PC-3 (cell line): ENCODE measurements around the gene GPA33. TPM values are rescaled to one million over a fixed set of nuclear protein-coding genes. Genes with fewer than 3 reads are reported as not detected.

Source experiments
- ATAC-seq: fragments of 200-7000 bp; cut with Tn5 transposase; 2 replicates; pipeline ENCODE4 v1.9.1; 2020; ENCODE audit warnings: mild to moderate bottlenecking, moderate library complexity
- BruUV-seq: library from RNA; stranded (reverse); fragments of 400-500 nt; replicated peaks from 2 replicates; lab custom pipeline; 2021; lab: Mats Ljungman, UMichigan
- CTCF ChIA-PET: fragments of 300-600 bp; sonication (Branson Sonifier 250); formaldehyde crosslinking; loops from one replicate; lab custom pipeline; 2022; ENCODE audit warnings: antibody characterized with exemption; lab: Charles Lee
- POLR2A ChIA-PET: fragments of 300-600 bp; sonication (Branson Sonifier 250); formaldehyde crosslinking; loops from one replicate; lab custom pipeline; 2022; ENCODE audit warnings: antibody characterized with exemption; ENCODE audit not compliant: unreplicated experiment; lab: Charles Lee
- DNase-seq: peaks from one replicate; pipeline ENCODE4 v3.0.0-alpha.2; 2015
- H2AFZ ChIP-seq: fragments of 300-600 bp; sonication (generic); 2 replicates; pipeline ENCODE4 v1.6.0; 2016; ENCODE audit warnings: antibody characterized with exemption, low read length
- H3F3A ChIP-seq: fragments of 300-600 bp; sonication (generic); one replicate; pipeline ENCODE4 v1.6.0; 2017; ENCODE audit warnings: antibody characterized with exemption, low read length, control low read depth, mild to moderate bottlenecking; ENCODE audit not compliant: unreplicated experiment
- H3K27ac ChIP-seq: fragments of 300-600 bp; sonication (generic); 2 replicates; pipeline ENCODE4 v1.5.1; 2016; ENCODE audit warnings: mild to moderate bottlenecking, low read length
- H3K27me3 ChIP-seq: fragments of 300-600 bp; sonication (generic); 2 replicates; pipeline ENCODE4 v1.6.1; 2016; ENCODE audit warnings: low read length, mixed read lengths
- H3K36me3 ChIP-seq: fragments of 300-600 bp; sonication (generic); 2 replicates; pipeline ENCODE4 v1.6.1; 2016; ENCODE audit warnings: low read depth, mixed run types, low read length, mixed read lengths
- H3K4me1 ChIP-seq: fragments of 300-600 bp; sonication (generic); 2 replicates; pipeline ENCODE4 v1.5.1; 2016; ENCODE audit warnings: low read length; ENCODE audit not compliant: insufficient read depth
- H3K4me2 ChIP-seq: fragments of 300-600 bp; sonication (generic); 2 replicates; pipeline ENCODE4 v1.6.0; 2016; ENCODE audit warnings: low read length
- H3K4me3 ChIP-seq: fragments of 300-600 bp; sonication (generic); 2 replicates; pipeline ENCODE4 v1.5.1; 2016; ENCODE audit warnings: mild to moderate bottlenecking, low read length, mixed read lengths
- H3K79me2 ChIP-seq: fragments of 300-600 bp; sonication (generic); 2 replicates; pipeline ENCODE4 v1.6.1; 2017; ENCODE audit warnings: low read length, mixed read lengths
- H3K9ac ChIP-seq: fragments of 300-600 bp; sonication (generic); 2 replicates; pipeline ENCODE4 v1.6.0; 2016; ENCODE audit warnings: mild to moderate bottlenecking, low read length
- H3K9me2 ChIP-seq: fragments of 300-600 bp; sonication (generic); replicated peaks from 2 replicates; pipeline ENCODE4 v1.6.1; 2016; ENCODE audit warnings: mixed run types, low read length, mixed read lengths
- H3K9me3 ChIP-seq: fragments of 300-600 bp; sonication (generic); 2 replicates; pipeline ENCODE4 v1.6.1; 2016; ENCODE audit warnings: low read length, mixed read lengths
- H4K20me1 ChIP-seq: fragments of 300-600 bp; sonication (generic); 2 replicates; pipeline ENCODE4 v1.6.1; 2016; ENCODE audit warnings: low read length, mixed read lengths
- EZH2 ChIP-seq: fragments of 300-600 bp; sonication (generic); IDR thresholded peaks from one replicate; pipeline ENCODE4 v1.6.1; 2017; ENCODE audit warnings: antibody characterized with exemption, mild to moderate bottlenecking, low read length; ENCODE audit not compliant: unreplicated experiment
- EZH2phosphoT487 ChIP-seq: fragments of 300-600 bp; sonication (generic); IDR thresholded peaks from 2 replicates; pipeline ENCODE4 v1.6.1; 2018; ENCODE audit warnings: mild to moderate bottlenecking, antibody characterized with exemption, low read length, borderline replicate concordance
- intact Hi-C: fragments of 100-400 bp; cut with micrococcal nuclease; formaldehyde crosslinking; loops from 2 replicates; pipeline ENCODE4 v1.9.0; 2023
- total RNA-seq: library from RNA; depleted of rRNA; stranded (reverse); fragments of >200 nt; gene quantifications from 2 replicates; pipeline ENCODE4 v1.2.3, GENCODE V29; 2014
- TF ChIP-seq, protein P1 (sequence below): fragments of 300-600 bp; sonication (generic); conservative IDR thresholded peaks from 2 replicates; pipeline ENCODE4 v1.5.1; 2017; ENCODE audit warnings: antibody characterized with exemption, low read depth, mild to moderate bottlenecking, low read length

The GPA33 gene
- total RNA-seq, 1 experiment from 2014 or later = 0.04 TPM

DNA sequence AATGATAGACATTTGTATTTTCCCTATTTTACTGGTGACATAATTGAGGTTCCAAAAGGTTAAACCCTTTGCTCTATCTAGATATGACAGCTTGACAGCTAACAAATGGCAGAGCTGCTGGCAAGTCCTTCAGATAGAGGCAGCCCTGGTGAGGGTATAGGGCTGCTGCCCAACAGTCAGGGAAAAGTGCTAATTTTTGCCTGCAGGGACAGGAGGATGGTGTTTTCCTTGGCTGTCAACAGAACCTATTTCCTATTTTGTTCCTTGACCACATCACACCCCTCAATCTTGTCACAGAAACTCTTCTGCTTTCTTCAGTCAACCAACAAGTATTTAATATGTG, 12.3 kb downstream of the GPA33 start:
- no peaks in the 10 kb centered on the region for H3K79me2 ChIP-seq
- H3K4me2 ChIP-seq = no peak overlapping the region
- ATAC-seq (no peak), DNase-seq (no peak)
- ChIA-PET POLR2A (no interaction called here), CTCF (no interaction called here)
- intact Hi-C loops = no loop called here
- H3K27ac ChIP-seq = no peak overlapping the region
- H3K36me3 ChIP-seq = no peaks in the 10 kb centered on the region
- peaks cover 8% of the 10 kb centered on the region for H3K4me1 ChIP-seq
- H2AFZ ChIP-seq = no peak overlapping the region
- BruUV-seq = no TSS peak
- H3K9me3 ChIP-seq = no peaks in the 10 kb centered on the region
- TF ChIP-seq, protein P1, sequence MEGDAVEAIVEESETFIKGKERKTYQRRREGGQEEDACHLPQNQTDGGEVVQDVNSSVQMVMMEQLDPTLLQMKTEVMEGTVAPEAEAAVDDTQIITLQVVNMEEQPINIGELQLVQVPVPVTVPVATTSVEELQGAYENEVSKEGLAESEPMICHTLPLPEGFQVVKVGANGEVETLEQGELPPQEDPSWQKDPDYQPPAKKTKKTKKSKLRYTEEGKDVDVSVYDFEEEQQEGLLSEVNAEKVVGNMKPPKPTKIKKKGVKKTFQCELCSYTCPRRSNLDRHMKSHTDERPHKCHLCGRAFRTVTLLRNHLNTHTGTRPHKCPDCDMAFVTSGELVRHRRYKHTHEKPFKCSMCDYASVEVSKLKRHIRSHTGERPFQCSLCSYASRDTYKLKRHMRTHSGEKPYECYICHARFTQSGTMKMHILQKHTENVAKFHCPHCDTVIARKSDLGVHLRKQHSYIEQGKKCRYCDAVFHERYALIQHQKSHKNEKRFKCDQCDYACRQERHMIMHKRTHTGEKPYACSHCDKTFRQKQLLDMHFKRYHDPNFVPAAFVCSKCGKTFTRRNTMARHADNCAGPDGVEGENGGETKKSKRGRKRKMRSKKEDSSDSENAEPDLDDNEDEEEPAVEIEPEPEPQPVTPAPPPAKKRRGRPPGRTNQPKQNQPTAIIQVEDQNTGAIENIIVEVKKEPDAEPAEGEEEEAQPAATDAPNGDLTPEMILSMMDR = no peak
- TF ChIP-seq EZH2 (no peak), EZH2phosphoT487 (no peak)
- H3K9me2 ChIP-seq = no peaks in the 10 kb centered on the region
- no peaks in the 10 kb centered on the region for H3K27me3 ChIP-seq
- H3F3A ChIP-seq = no peaks in the 10 kb centered on the region
- no peak overlapping the region for H3K9ac ChIP-seq
- no peak overlapping the region for H3K4me3 ChIP-seq
- H4K20me1 ChIP-seq = no peaks in the 10 kb centered on the region

DNA sequence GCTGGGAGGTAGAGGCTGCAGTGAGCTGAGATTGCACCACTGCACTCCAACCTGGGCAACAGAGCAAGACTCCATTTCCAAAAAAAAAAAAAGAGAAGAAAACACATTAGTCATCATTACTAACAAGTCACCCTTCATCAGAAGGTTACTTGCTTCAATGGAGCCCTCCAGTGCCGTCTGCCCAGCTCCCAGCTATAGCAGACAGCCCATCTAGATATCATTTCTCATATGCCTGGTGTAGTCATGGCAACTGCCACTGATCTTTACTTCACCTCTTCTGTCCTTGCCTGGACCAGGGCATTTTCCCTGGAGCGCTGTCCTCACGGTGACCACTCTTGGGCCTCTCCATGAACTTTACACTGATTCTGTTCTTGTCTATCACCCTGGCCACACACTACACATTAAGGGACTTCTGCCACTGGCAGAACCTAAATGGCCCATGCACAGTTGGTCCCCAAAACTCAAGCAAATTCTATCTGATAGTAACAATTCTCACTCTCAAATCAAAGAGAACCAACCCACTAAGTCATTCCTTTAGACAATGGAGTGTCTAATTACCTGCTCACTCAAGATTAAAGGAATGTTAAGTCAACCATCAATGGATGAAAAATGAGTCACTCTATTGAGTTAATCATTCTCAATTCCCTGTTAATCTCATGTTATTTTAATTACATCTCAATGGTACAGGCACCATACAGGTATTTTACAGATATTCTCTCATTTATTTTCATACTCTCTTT, 12.9 kb downstream of the GPA33 start:
- H3K79me2 ChIP-seq = no peaks in the 10 kb centered on the region
- no peaks in the 10 kb centered on the region for H3K9me2 ChIP-seq
- H3K4me3 ChIP-seq = no peak overlapping the region
- no peak overlapping the region for H3K4me2 ChIP-seq
- ChIA-PET POLR2A (no interaction called here), CTCF (no interaction called here)
- H3K27ac ChIP-seq = no peak overlapping the region
- ATAC-seq (no peak), DNase-seq (no peak)
- H3K9me3 ChIP-seq = no peaks in the 10 kb centered on the region
- TF ChIP-seq, protein P1 = no peak
- TF ChIP-seq EZH2 = no peak
- no peak for TF ChIP-seq EZH2phosphoT487
- H3K27me3 ChIP-seq = no peaks in the 10 kb centered on the region
- intact Hi-C loops = no loop called here
- H3K4me1 ChIP-seq = peaks cover 3% of the 10 kb centered on the region
- no peak overlapping the region for H3K9ac ChIP-seq
- no peaks in the 10 kb centered on the region for H3K36me3 ChIP-seq
- no peaks in the 10 kb centered on the region for H3F3A ChIP-seq
- no peaks in the 10 kb centered on the region for H4K20me1 ChIP-seq
- no peak overlapping the region for H2AFZ ChIP-seq
- no TSS peak for BruUV-seq

DNA sequence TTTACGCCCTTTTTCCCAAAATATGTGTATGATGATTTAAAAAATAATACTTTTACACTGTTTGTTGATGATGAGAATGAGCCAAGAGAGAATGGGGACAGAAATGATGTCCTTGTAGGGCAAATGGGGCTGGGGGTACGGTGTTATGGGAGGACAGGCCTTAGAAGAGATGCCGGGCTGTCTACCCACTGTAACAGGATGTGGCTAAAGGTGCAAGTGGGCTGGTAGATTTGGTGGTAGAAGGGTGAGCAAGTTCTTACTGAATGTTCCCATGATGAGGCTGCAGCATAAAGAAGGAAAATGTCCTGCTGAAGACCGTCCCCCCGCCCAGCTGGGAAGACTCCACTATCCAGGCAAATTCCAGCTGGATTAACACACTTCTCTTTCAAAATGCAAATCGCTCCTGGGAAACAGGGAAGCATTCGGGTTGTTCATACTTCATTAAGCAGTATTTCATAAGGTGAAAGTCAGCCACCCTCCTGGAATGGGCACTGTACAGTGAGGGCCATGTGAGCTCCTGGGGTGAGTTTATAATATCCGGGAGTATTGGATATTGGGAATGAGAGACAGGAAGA, 14.0 kb downstream of the GPA33 start:
- Histone ChIP-seq H3K9me3 (no peaks in the 10 kb centered on the region), H3K9me2 (no peaks in the 10 kb centered on the region), H3K36me3 (no peaks in the 10 kb centered on the region), H3F3A (no peaks in the 10 kb centered on the region), H3K79me2 (no peaks in the 10 kb centered on the region), H3K4me1 (no peaks in the 10 kb centered on the region), H2AFZ (no peak overlapping the region), H3K4me2 (no peak overlapping the region), H3K4me3 (no peak overlapping the region), H3K27me3 (no peaks in the 10 kb centered on the region), H3K27ac (no peak overlapping the region), H3K9ac (no peak overlapping the region), H4K20me1 (no peaks in the 10 kb centered on the region)
- BruUV-seq = no TSS peak
- TF ChIP-seq, protein P1 = no peak
- no peak for TF ChIP-seq EZH2phosphoT487
- CTCF ChIA-PET = no interaction called here
- intact Hi-C loops = no loop called here
- POLR2A ChIA-PET = no interaction called here
- no peak for DNase-seq
- no peak for ATAC-seq
